ENCODE measurements around the gene GPHN. TPM values are rescaled to one million over a fixed set of nuclear protein-coding genes. Genes with fewer than 3 reads are reported as not detected.
"Not testable (repeated sequence)": the region's sequence is repeated elsewhere in the genome, so short reads cannot be mapped to it uniquely, and the experiment has no call there.

The GPHN gene
- polyA plus RNA-seq, 3 donors = 82.6 to 84.4 (median 83.7) TPM

- DNase-seq (ENCODE audit: low read depth in 3 of 3, low spot score in 2 of 3) = no peak
Observed at GRCh38 chr14:67016856-67017255, 508.9 kb downstream of the GPHN start.

GRCh38 chr14:67018720-67019119 lies 510.8 kb downstream of the GPHN start:
- no peak for DNase-seq (ENCODE audit: low read depth in 3 of 3, low spot score in 2 of 3)

GRCh38 chr14:67019796-67020195 lies 511.8 kb downstream of the GPHN start:
- DNase-seq (ENCODE audit: low read depth in 3 of 3, low spot score in 2 of 3) = no peak

GRCh38 chr14:67031920-67032774 lies 524.2 kb downstream of the GPHN start:
- no peak for DNase-seq (ENCODE audit: low read depth in 3 of 3, low spot score in 2 of 3)

- DNase-seq (ENCODE audit: low read depth in 3 of 3, low spot score in 2 of 3) = no peak
Observed at GRCh38 chr14:67045440-67045839, 537.5 kb downstream of the GPHN start.

GRCh38 chr14:67050896-67051295 lies 542.9 kb downstream of the GPHN start:
- no peak for DNase-seq (ENCODE audit: low read depth in 3 of 3, low spot score in 2 of 3)

GRCh38 chr14:67056684-67057083 lies 548.7 kb downstream of the GPHN start:
- no peak for DNase-seq (ENCODE audit: low read depth in 3 of 3, low spot score in 2 of 3)

- no peak for DNase-seq (ENCODE audit: low read depth in 3 of 3, low spot score in 2 of 3)
Observed at GRCh38 chr14:67059596-67059995, 551.6 kb downstream of the GPHN start.

GRCh38 chr14:67060546-67060945 lies 552.6 kb downstream of the GPHN start:
- no peak for DNase-seq (ENCODE audit: low read depth in 3 of 3, low spot score in 2 of 3)

- DNase-seq (ENCODE audit: low read depth in 3 of 3, low spot score in 2 of 3) = not testable (repeated sequence)
Observed at GRCh38 chr14:67067070-67067814, 559.3 kb downstream of the GPHN start.

- no peak for DNase-seq (ENCODE audit: low read depth in 3 of 3, low spot score in 2 of 3)
Observed at GRCh38 chr14:67068251-67068650, 560.3 kb downstream of the GPHN start.

- DNase-seq (ENCODE audit: low read depth in 3 of 3, low spot score in 2 of 3) = no peak
Observed at GRCh38 chr14:67071506-67071905, 563.6 kb downstream of the GPHN start.

- DNase-seq (ENCODE audit: low read depth in 3 of 3, low spot score in 2 of 3) = no peak
Observed at GRCh38 chr14:67077921-67078320, 570.0 kb downstream of the GPHN start.

GRCh38 chr14:67079846-67080245 lies 571.9 kb downstream of the GPHN start:
- DNase-seq (ENCODE audit: low read depth in 3 of 3, low spot score in 2 of 3) = no peak

- DNase-seq (ENCODE audit: low read depth in 3 of 3, low spot score in 2 of 3) = no peak
Observed at GRCh38 chr14:67108230-67108629, 600.3 kb downstream of the GPHN start.

- peak in 1 of 3 donors; percentile 4 for DNase-seq (ENCODE audit: low read depth in 3 of 3, low spot score in 2 of 3)
Observed at GRCh38 chr14:67111022-67111421, 603.1 kb downstream of the GPHN start.

- no peak for DNase-seq (ENCODE audit: low read depth in 3 of 3, low spot score in 2 of 3)
Observed at GRCh38 chr14:67112344-67112743, 604.4 kb downstream of the GPHN start.

- DNase-seq (ENCODE audit: low read depth in 3 of 3, low spot score in 2 of 3) = no peak
Observed at GRCh38 chr14:67127174-67127573, 619.2 kb downstream of the GPHN start.

GRCh38 chr14:67129768-67130167 lies 621.8 kb downstream of the GPHN start:
- DNase-seq (ENCODE audit: low read depth in 3 of 3, low spot score in 2 of 3) = no peak

GRCh38 chr14:67131691-67132090 lies 623.7 kb downstream of the GPHN start:
- no peak for DNase-seq (ENCODE audit: low read depth in 3 of 3, low spot score in 2 of 3)

GRCh38 chr14:67133144-67133543 lies 625.2 kb downstream of the GPHN start:
- DNase-seq (ENCODE audit: low read depth in 3 of 3, low spot score in 2 of 3) = no peak
